ENCODE data around the gene NAT16. TPM values are rescaled to one million over a fixed set of nuclear protein-coding genes. Genes with fewer than 3 reads are reported as not detected.

The NAT16 gene
- total and polyA plus RNA-seq, 2 donors (not counting 1 experiment from before 2014, with no cell fraction given), result not detected

- WGBS (ENCODE audit: insufficient coverage), result under 1% methylated on average over 57 of the region's 57 CpGs
These were observed 37.5 kb upstream of the NAT16 start, which contains the start of the genes PLOD3 and ZNHIT1 for GRCh38 chr7:101217388-101218235. Gene PLOD3, minus strand, starts transcription at chr7:101217581. Its CDS starts 307 bp downstream, at chr7:101217274. Gene ZNHIT1, plus strand, starts transcription at chr7:101218165. Its CDS starts 31 bp downstream, at chr7:101218196.

More at GRCh38 chr7:101217388-101218235, 37.5 kb upstream of the NAT16 start, which contains the start of the genes PLOD3 and ZNHIT1:
- Histone ChIP-seq H4K20me1 (ENCODE audit: control insufficient read depth, insufficient read depth, low read length, poor library complexity, severe bottlenecking) (peaks cover 25% of the 10 kb centered on the region), H3K4me2 (replicated peaks; ENCODE audit: low read depth, low read length, poor library complexity, severe bottlenecking) (peak within 1 kb of the TSS; percentile 97), H3K9me3 (ENCODE audit: control extremely low read depth in 1 of 3, control insufficient read depth in 2 of 3, insufficient read depth in 1 of 3, low read length in 2 of 3) (no peaks in the 10 kb centered on the region), H3K4me3 (ENCODE audit: control extremely low read depth in 1 of 5, extremely low read depth in 1 of 5, insufficient read depth in 1 of 5, low read depth in 2 of 5, low read length in 4 of 5) (peak within 1 kb of the TSS; percentile 85 to 99 (median 94)), H3K27ac (ENCODE audit: low read length in 2 of 2) (peak within 1 kb of the TSS; percentile 44 to 75), H2AFZ (ENCODE audit: insufficient read depth, low read depth, low read length, poor library complexity, severe bottlenecking) (peak within 1 kb of the TSS; percentile 95), H3K79me2 (ENCODE audit: control insufficient read depth, insufficient read depth, low read length) (peaks cover 46% of the 10 kb centered on the region), H3K27me3 (replicated peaks in 1 of 4; ENCODE audit: control extremely low read depth in 1 of 4, control insufficient read depth in 3 of 4, insufficient read depth in 4 of 4, low read length in 3 of 4) (no peaks in the 10 kb centered on the region), H3K9ac (ENCODE audit: low read length) (peak within 1 kb of the TSS; percentile 91), H3K36me3 (replicated peaks in 1 of 2; ENCODE audit: control extremely low read depth in 1 of 2, control insufficient read depth in 1 of 2, extremely low read depth in 1 of 2, insufficient read depth in 2 of 2, low read length in 1 of 2) (peaks cover 0 to 12% of the 10 kb centered on the region in 2 experiments), H3K4me1 (ENCODE audit: control insufficient read depth in 2 of 2, insufficient read depth in 2 of 2, low read length in 2 of 2) (peaks cover 18 to 21% of the 10 kb centered on the region in 2 donors)
- ATAC-seq (ENCODE audit: low read depth), result peak; percentile 80
- CTCF ChIA-PET, result interaction anchor here (0.9 to 4.2 kb wide), 12 partner anchors 17 to 77 kb away, joined by 3 to 38 read pairs (median 4); partner anchors contain the start of genes FIS1 and MOGAT3
- Mint-ChIP-seq H3K27ac (peak within 1 kb of the TSS; percentile 95), H3K27me3 (no peaks in the 10 kb centered on the region), H3K4me1 (peaks cover 25% of the 10 kb centered on the region), H3K9me3 (ENCODE audit: insufficient read depth) (no peaks in the 10 kb centered on the region), H3K4me3 (peak within 1 kb of the TSS; percentile 97)
- intact Hi-C loops (cut with micrococcal nuclease), result loop anchor here (1.0 kb wide), 4 partner anchors 25 to 63 kb away; partner anchors contain the start of gene AP1S1
- DNase-seq, result peak; percentile 98
- POLR2A ChIA-PET, result interaction anchor here (0.7 to 2.0 kb wide), 5 partner anchors 21 to 937 kb away, joined by 3 to 15 read pairs (median 3); partner anchors contain the start of genes CLDN15, FIS1 and VGF
- TF ChIP-seq CTCF (IDR thresholded peaks at IDR 0.05), result peak; percentile 6
- no peak for TF ChIP-seq EZH2 (IDR thresholded peaks at IDR 0.05; ENCODE audit: borderline replicate concordance, insufficient read depth, low read depth, low read length, poor library complexity, severe bottlenecking)

Data from B cell (primary cell).